ENCODE measurements around the gene RNF212B. TPM values are rescaled to one million over a fixed set of nuclear protein-coding genes. Genes with fewer than 3 reads are reported as not detected.

RNF212B gene
- total RNA-seq, 1 experiment from 2014 or later, result not detected

GRCh38 chr14:23207146-23207540, 30.6 kb upstream of the RNF212B start:
- intact Hi-C loops (cut with micrococcal nuclease; ENCODE audit: unreplicated experiment), result no loop called here
- ChIA-PET POLR2A (no interaction called here), CTCF (interaction anchor here (1.0 kb wide), 1 partner anchor 87 kb away, joined by 4 read pairs; no protein-coding TSS in a partner anchor)
- no peaks in the 10 kb centered on the region for H3K4me1 Mint-ChIP-seq (ENCODE audit: low read depth, unreplicated experiment)
- Histone ChIP-seq H3K4me3 (ENCODE audit: low read depth, low read length) (no peak overlapping the region), H3K9me3 (no peaks in the 10 kb centered on the region; the same call in 1 of the 2 replicates), H3K4me1 (no peaks in the 10 kb centered on the region), H3K36me3 (ENCODE audit: control insufficient read depth, insufficient read depth, low read length) (no peaks in the 10 kb centered on the region), H3K27me3 (replicated peaks; ENCODE audit: control insufficient read depth, insufficient read depth, low read length) (no peaks in the 10 kb centered on the region)
- no peak for DNase-seq
- no peak overlapping the region for H3K27ac Mint-ChIP-seq (ENCODE audit: unreplicated experiment)
- no peaks in the 10 kb centered on the region for H3K36me3 Mint-ChIP-seq (ENCODE audit: insufficient read depth, unreplicated experiment)
- H3K4me3 Mint-ChIP-seq (ENCODE audit: unreplicated experiment), result no peak overlapping the region
- no peaks in the 10 kb centered on the region for H3K27me3 Mint-ChIP-seq (ENCODE audit: insufficient read depth, unreplicated experiment)
- H3K9me3 Mint-ChIP-seq (ENCODE audit: unreplicated experiment), result no peaks in the 10 kb centered on the region
- no TSS peak for BruUV-seq (replicated peaks)
- TF ChIP-seq, protein P1, sequence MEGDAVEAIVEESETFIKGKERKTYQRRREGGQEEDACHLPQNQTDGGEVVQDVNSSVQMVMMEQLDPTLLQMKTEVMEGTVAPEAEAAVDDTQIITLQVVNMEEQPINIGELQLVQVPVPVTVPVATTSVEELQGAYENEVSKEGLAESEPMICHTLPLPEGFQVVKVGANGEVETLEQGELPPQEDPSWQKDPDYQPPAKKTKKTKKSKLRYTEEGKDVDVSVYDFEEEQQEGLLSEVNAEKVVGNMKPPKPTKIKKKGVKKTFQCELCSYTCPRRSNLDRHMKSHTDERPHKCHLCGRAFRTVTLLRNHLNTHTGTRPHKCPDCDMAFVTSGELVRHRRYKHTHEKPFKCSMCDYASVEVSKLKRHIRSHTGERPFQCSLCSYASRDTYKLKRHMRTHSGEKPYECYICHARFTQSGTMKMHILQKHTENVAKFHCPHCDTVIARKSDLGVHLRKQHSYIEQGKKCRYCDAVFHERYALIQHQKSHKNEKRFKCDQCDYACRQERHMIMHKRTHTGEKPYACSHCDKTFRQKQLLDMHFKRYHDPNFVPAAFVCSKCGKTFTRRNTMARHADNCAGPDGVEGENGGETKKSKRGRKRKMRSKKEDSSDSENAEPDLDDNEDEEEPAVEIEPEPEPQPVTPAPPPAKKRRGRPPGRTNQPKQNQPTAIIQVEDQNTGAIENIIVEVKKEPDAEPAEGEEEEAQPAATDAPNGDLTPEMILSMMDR (IDR thresholded peaks at IDR 0.05; ENCODE audit: insufficient read depth in 1 of 2, low read depth in 1 of 2, low read length in 1 of 2, severe bottlenecking in 1 of 2, unreplicated experiment in 1 of 2), result no peak

GRCh38 chr14:23208324-23208723, 29.4 kb upstream of the RNF212B start:
- Histone ChIP-seq H3K27me3 (replicated peaks; ENCODE audit: control insufficient read depth, insufficient read depth, low read length) (no peaks in the 10 kb centered on the region), H3K4me1 (no peaks in the 10 kb centered on the region), H3K36me3 (ENCODE audit: control insufficient read depth, insufficient read depth, low read length) (no peaks in the 10 kb centered on the region), H3K4me3 (ENCODE audit: low read depth, low read length) (no peak overlapping the region), H3K9me3 (no peaks in the 10 kb centered on the region; the same call in 1 of the 2 replicates)
- ChIA-PET CTCF (no interaction called here), POLR2A (no interaction called here)
- TF ChIP-seq, protein P1 (IDR thresholded peaks at IDR 0.05; ENCODE audit: insufficient read depth in 1 of 2, low read depth in 1 of 2, low read length in 1 of 2, severe bottlenecking in 1 of 2, unreplicated experiment in 1 of 2), result no peak
- DNase-seq, result no peak
- no peaks in the 10 kb centered on the region for H3K9me3 Mint-ChIP-seq (ENCODE audit: unreplicated experiment)
- no peaks in the 10 kb centered on the region for H3K27me3 Mint-ChIP-seq (ENCODE audit: insufficient read depth, unreplicated experiment)
- H3K4me3 Mint-ChIP-seq (ENCODE audit: unreplicated experiment), result no peak overlapping the region
- intact Hi-C loops (cut with micrococcal nuclease; ENCODE audit: unreplicated experiment), result no loop called here
- no peaks in the 10 kb centered on the region for H3K4me1 Mint-ChIP-seq (ENCODE audit: low read depth, unreplicated experiment)
- no peaks in the 10 kb centered on the region for H3K36me3 Mint-ChIP-seq (ENCODE audit: insufficient read depth, unreplicated experiment)
- no TSS peak for BruUV-seq (replicated peaks)
- no peak overlapping the region for H3K27ac Mint-ChIP-seq (ENCODE audit: unreplicated experiment)

- Mint-ChIP-seq H3K9me3 (ENCODE audit: unreplicated experiment) (peaks cover 2% of the 10 kb centered on the region), H3K27ac (ENCODE audit: unreplicated experiment) (no peak overlapping the region), H3K27me3 (ENCODE audit: insufficient read depth, unreplicated experiment) (no peaks in the 10 kb centered on the region), H3K4me3 (ENCODE audit: unreplicated experiment) (no peak overlapping the region), H3K36me3 (ENCODE audit: insufficient read depth, unreplicated experiment) (no peaks in the 10 kb centered on the region), H3K4me1 (ENCODE audit: low read depth, unreplicated experiment) (no peaks in the 10 kb centered on the region)
- Histone ChIP-seq H3K9me3 (no peaks in the 10 kb centered on the region; the same call in 1 of the 2 replicates), H3K36me3 (ENCODE audit: control insufficient read depth, insufficient read depth, low read length) (no peaks in the 10 kb centered on the region), H3K4me1 (no peaks in the 10 kb centered on the region), H3K27me3 (replicated peaks; ENCODE audit: control insufficient read depth, insufficient read depth, low read length) (no peaks in the 10 kb centered on the region), H3K4me3 (ENCODE audit: low read depth, low read length) (no peak overlapping the region)
- no TSS peak for BruUV-seq (replicated peaks)
- intact Hi-C loops (cut with micrococcal nuclease; ENCODE audit: unreplicated experiment), result no loop called here
- ChIA-PET CTCF (no interaction called here), POLR2A (interaction anchor here (0.6 kb wide), 1 partner anchor 15 kb away, joined by 7 read pairs; no protein-coding TSS in a partner anchor)
- TF ChIP-seq, protein P1 (IDR thresholded peaks at IDR 0.05; ENCODE audit: insufficient read depth in 1 of 2, low read depth in 1 of 2, low read length in 1 of 2, severe bottlenecking in 1 of 2, unreplicated experiment in 1 of 2), result no peak
- no peak for DNase-seq
Observed at GRCh38 chr14:23209651-23210423, 27.9 kb upstream of the RNF212B start.

Measured in Caco-2 (cell line).